OCI-LY7 (cell line): ENCODE results near the gene INPP5J. TPM values are rescaled to one million over a fixed set of nuclear protein-coding genes. Genes with fewer than 3 reads are reported as not detected.

Experiments
- BruUV-seq: library from RNA; stranded (reverse); fragments of 400-500 nt; replicated peaks from 2 replicates; lab custom pipeline; 2021; lab: Mats Ljungman, UMichigan
- CTCF ChIA-PET: fragments of 300-600 bp; sonication (Branson Sonifier 250); formaldehyde crosslinking; loops from one replicate; lab custom pipeline; 2022; ENCODE audit warnings: antibody characterized with exemption; ENCODE audit not compliant: unreplicated experiment; lab: Charles Lee
- POLR2A ChIA-PET: fragments of 300-600 bp; sonication (Branson Sonifier 250); formaldehyde crosslinking; loops from one replicate; lab custom pipeline; 2022; ENCODE audit warnings: antibody characterized with exemption; lab: Charles Lee
- DNase-seq: peaks from one replicate; pipeline ENCODE4 v3.0.0-alpha.2; 2015; ENCODE audit warnings: low spot score
- H2AFZ ChIP-seq: fragments of 200-600 bp; sonication (generic), shearing (Covaris generic); 2 replicates; pipeline ENCODE4 v1.6.1; 2014; ENCODE audit warnings: mild to moderate bottlenecking, antibody characterized with exemption, low read length, moderate library complexity
- H3K27ac ChIP-seq: fragments of 200-600 bp; sonication (generic); 2 replicates; pipeline ENCODE4 v1.5.1; 2014; ENCODE audit warnings: mixed run types, low read depth, mild to moderate bottlenecking, moderate library complexity, low read length, inconsistent platforms; ENCODE audit not compliant: poor library complexity, severe bottlenecking
- H3K36me3 ChIP-seq: fragments of 200-600 bp; sonication (generic); 2 replicates; pipeline ENCODE4 v1.6.1; 2014; ENCODE audit warnings: mild to moderate bottlenecking, antibody characterized with exemption, low read length, moderate library complexity, mixed read lengths; ENCODE audit not compliant: insufficient read depth
- H3K4me1 ChIP-seq: fragments of 200-600 bp; sonication (generic); 2 replicates; pipeline ENCODE4 v1.5.1; 2014; ENCODE audit warnings: mild to moderate bottlenecking, low read length; ENCODE audit not compliant: insufficient read depth, poor library complexity, severe bottlenecking
- H3K4me2 ChIP-seq: fragments of 200-600 bp; sonication (generic); 2 replicates; pipeline ENCODE4 v1.6.1; 2014; ENCODE audit warnings: mild to moderate bottlenecking, low read length
- H3K4me3 ChIP-seq: fragments of 200-600 bp; sonication (generic); 2 replicates; pipeline ENCODE4 v1.5.1; 2014; ENCODE audit warnings: mild to moderate bottlenecking, low read depth, low read length; ENCODE audit not compliant: poor library complexity, severe bottlenecking
- H3K79me2 ChIP-seq: fragments of 200-600 bp; sonication (generic); 2 replicates; pipeline ENCODE4 v1.6.1; 2016; ENCODE audit warnings: low read depth, mild to moderate bottlenecking, low read length, moderate library complexity, mixed read lengths; ENCODE audit not compliant: insufficient read depth
- H3K9me2 ChIP-seq: fragments of 200-600 bp; sonication (generic); 2 replicates; pipeline ENCODE4 v1.6.1; 2016; ENCODE audit warnings: mild to moderate bottlenecking, low read length, mixed read lengths; ENCODE audit not compliant: insufficient read depth
- H3K9me3 ChIP-seq: fragments of 200-600 bp; sonication (generic); 2 replicates; pipeline ENCODE4 v1.6.1; 2014; ENCODE audit warnings: mild to moderate bottlenecking, mixed run types, low read length, mixed read lengths
- H4K20me1 ChIP-seq: fragments of 200-600 bp; sonication (generic); 2 replicates; pipeline ENCODE4 v1.6.1; 2014; ENCODE audit warnings: mild to moderate bottlenecking, antibody characterized with exemption, low read length, moderate library complexity, mixed read lengths; ENCODE audit not compliant: insufficient read depth
- CTCF ChIP-seq: fragments of 200-600 bp; sonication (generic); conservative IDR thresholded peaks from 2 replicates; pipeline ENCODE4 v1.5.1; 2014; ENCODE audit warnings: mild to moderate bottlenecking, antibody characterized with exemption, low read length, moderate library complexity, mixed read lengths
- EZH2phosphoT487 ChIP-seq: fragments of 200-600 bp; sonication (generic); IDR thresholded peaks from 2 replicates; pipeline ENCODE4 v1.6.1; 2018; ENCODE audit warnings: low read depth, borderline replicate concordance, mild to moderate bottlenecking, mixed run types, antibody characterized with exemption, low read length, moderate library complexity, mixed read lengths
- intact Hi-C: fragments of 100-400 bp; cut with micrococcal nuclease; formaldehyde crosslinking; loops from one replicate; pipeline ENCODE4 v1.10.0; 2022; ENCODE audit not compliant: unreplicated experiment
- total RNA-seq, 2 experiments: library from RNA; depleted of rRNA in 1 of 2; stranded (reverse); fragments of >200 nt in 1 of 2; shearing (Covaris generic) in 1 of 2; gene quantifications; 2 replicates each; pipeline ENCODE4 v1.2.3, GENCODE V29; 2014 to 2022

Gene INPP5J
- total RNA-seq, 2 experiments from 2014 or later = 7.5 TPM; not detected in 1

GRCh38 chr22:31098632-31099110 lies 24.1 kb upstream of the INPP5J start:
- H2AFZ ChIP-seq = no peak overlapping the region
- ChIA-PET POLR2A (no interaction called here), CTCF (no interaction called here)
- no peaks in the 10 kb centered on the region for H3K4me1 ChIP-seq
- H3K4me3 ChIP-seq = no peak overlapping the region
- no peak overlapping the region for H3K27ac ChIP-seq
- no peaks in the 10 kb centered on the region for H3K36me3 ChIP-seq
- no peak for DNase-seq
- H3K4me2 ChIP-seq = no peak overlapping the region
- H3K9me2 ChIP-seq = no peaks in the 10 kb centered on the region
- no peak for TF ChIP-seq EZH2phosphoT487
- no peak for TF ChIP-seq CTCF
- no peaks in the 10 kb centered on the region for H3K79me2 ChIP-seq
- no peaks in the 10 kb centered on the region for H4K20me1 ChIP-seq
- no peaks in the 10 kb centered on the region for H3K9me3 ChIP-seq
- intact Hi-C loops = no loop called here
- no TSS peak for BruUV-seq

GRCh38 chr22:31099386-31099785 lies 23.4 kb upstream of the INPP5J start:
- H3K9me3 ChIP-seq = no peaks in the 10 kb centered on the region
- no peaks in the 10 kb centered on the region for H3K9me2 ChIP-seq
- H3K4me2 ChIP-seq = no peak overlapping the region
- no peaks in the 10 kb centered on the region for H4K20me1 ChIP-seq
- BruUV-seq = no TSS peak
- DNase-seq = no peak
- H3K4me3 ChIP-seq = no peak overlapping the region
- CTCF ChIA-PET = no interaction called here
- no peaks in the 10 kb centered on the region for H3K4me1 ChIP-seq
- intact Hi-C loops = no loop called here
- no peaks in the 10 kb centered on the region for H3K36me3 ChIP-seq
- H3K27ac ChIP-seq = no peak overlapping the region
- no peaks in the 10 kb centered on the region for H3K79me2 ChIP-seq
- H2AFZ ChIP-seq = no peak overlapping the region
- TF ChIP-seq CTCF (no peak), EZH2phosphoT487 (no peak)
- POLR2A ChIA-PET = no interaction called here

GRCh38 chr22:31099841-31100761 lies 22.7 kb upstream of the INPP5J start:
- Histone ChIP-seq H3K27ac (no peak overlapping the region), H3K79me2 (no peaks in the 10 kb centered on the region), H2AFZ (no peak overlapping the region), H4K20me1 (no peaks in the 10 kb centered on the region), H3K4me2 (no peak overlapping the region), H3K9me3 (no peaks in the 10 kb centered on the region), H3K4me1 (no peaks in the 10 kb centered on the region), H3K4me3 (no peak overlapping the region), H3K9me2 (no peaks in the 10 kb centered on the region), H3K36me3 (no peaks in the 10 kb centered on the region)
- ChIA-PET CTCF (no interaction called here), POLR2A (no interaction called here)
- no peak for DNase-seq
- intact Hi-C loops = no loop called here
- no TSS peak for BruUV-seq
- TF ChIP-seq EZH2phosphoT487 (no peak), CTCF (no peak)
